GM23248 (cell line): ENCODE measurements around the gene CT47A1.

ENCODE experiments used
- EZH2 ChIP-seq: fragments of 200-600 bp; sonication (generic); IDR thresholded peaks from 2 replicates; pipeline ENCODE4 v1.6.1; 2018; ENCODE audit warnings: antibody characterized with exemption, mild to moderate bottlenecking; ENCODE audit not compliant: insufficient read depth, poor library complexity, severe bottlenecking
- EZH2phosphoT487 ChIP-seq: fragments of 200-600 bp; sonication (generic); IDR thresholded peaks from 2 replicates; pipeline ENCODE4 v1.6.1; 2018; ENCODE audit warnings: antibody characterized with exemption, moderate library complexity, mild to moderate bottlenecking, low read depth; ENCODE audit not compliant: insufficient read depth

DNA sequence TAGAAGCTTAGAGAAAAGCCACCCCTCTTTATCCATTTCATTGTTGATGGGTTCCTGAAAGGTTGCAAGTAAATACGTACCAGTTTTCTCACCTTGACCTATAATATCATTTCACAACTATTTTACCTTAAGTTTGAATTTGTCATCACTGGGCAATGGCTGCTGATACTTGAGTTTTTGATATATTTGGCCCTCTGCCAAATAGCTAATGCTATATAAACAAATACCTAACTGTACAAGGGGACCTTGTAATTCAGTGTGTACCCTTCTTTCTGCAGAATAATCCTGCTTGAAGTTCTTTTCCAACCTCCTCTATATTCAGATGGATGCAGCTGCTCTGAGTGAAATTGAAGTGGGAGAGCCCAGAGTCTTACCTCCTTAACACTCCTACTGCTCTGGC, 42.9 kb upstream of the CT47A1 start:
- TF ChIP-seq EZH2, result no peak
- no peak for TF ChIP-seq EZH2phosphoT487
